MG63 (cell line): ENCODE results near the gene GABRB1. TPM values are rescaled to one million over a fixed set of nuclear protein-coding genes. Genes with fewer than 3 reads are reported as not detected.

ENCODE experiments used
- DNase-seq: peaks from one replicate; pipeline ENCODE4 v3.0.0-alpha.2; 2020
- H3K27me3 ChIP-seq: fragments of 250-450 bp; sonication (Bioruptor Pico); 2 replicates; pipeline ENCODE4 v1.5.1; 2020; ENCODE audit warnings: mild to moderate bottlenecking, moderate library complexity
- H3K36me3 ChIP-seq: fragments of 250-450 bp; sonication (Bioruptor Pico); 2 replicates; pipeline ENCODE4 v1.5.1; 2020; ENCODE audit warnings: mild to moderate bottlenecking, moderate library complexity
- H3K4me3 ChIP-seq: fragments of 250-450 bp; sonication (Bioruptor Pico); 2 replicates; pipeline ENCODE4 v1.5.1; 2020; ENCODE audit warnings: mild to moderate bottlenecking, moderate library complexity
- H3K9me3 ChIP-seq: fragments of 250-450 bp; sonication (Bioruptor Pico); 2 replicates; pipeline ENCODE4 v1.5.1; 2020; ENCODE audit warnings: mild to moderate bottlenecking, moderate library complexity
- total RNA-seq: library from RNA; depleted of rRNA; stranded (reverse); fragments of >200 nt; shearing (Covaris generic); gene quantifications from 2 replicates; pipeline ENCODE4 v1.2.3, GENCODE V29; 2014; ENCODE audit warnings: low replicate concordance

The GABRB1 gene
- total RNA-seq, 1 experiment from 2014 or later: 0.59 TPM

DNA sequence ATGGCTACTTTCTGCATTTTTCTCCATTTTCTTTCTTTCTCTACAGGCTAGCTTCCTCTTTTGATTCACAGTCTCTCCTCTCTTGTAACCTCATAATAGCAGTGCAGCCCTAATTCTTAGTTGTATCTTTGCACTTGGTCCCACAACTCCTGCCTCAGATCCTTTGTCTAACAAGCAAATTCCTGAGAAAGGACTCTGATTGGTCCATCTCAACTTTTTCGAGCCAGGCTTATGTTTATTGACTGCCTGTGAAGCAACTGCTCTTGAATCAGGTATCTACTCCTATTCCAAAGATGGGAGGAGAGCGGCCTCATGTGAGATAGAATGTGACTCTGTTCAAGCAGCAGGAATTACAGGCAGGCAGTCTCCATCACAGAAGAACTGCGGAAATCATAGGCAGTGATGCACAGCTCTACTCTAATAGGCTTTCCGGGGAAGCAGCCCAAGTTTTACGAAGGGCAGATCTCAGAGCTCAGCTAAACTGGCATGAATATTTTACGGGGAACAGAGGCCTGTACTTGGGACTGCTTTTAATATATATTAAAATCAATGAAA is 123.5 kb downstream of the GABRB1 start:
- no peak overlapping the region for H3K4me3 ChIP-seq
- H3K9me3 ChIP-seq: no peaks in the 10 kb centered on the region
- no peak for DNase-seq
- no peaks in the 10 kb centered on the region for H3K36me3 ChIP-seq
- H3K27me3 ChIP-seq: no peaks in the 10 kb centered on the region

DNA sequence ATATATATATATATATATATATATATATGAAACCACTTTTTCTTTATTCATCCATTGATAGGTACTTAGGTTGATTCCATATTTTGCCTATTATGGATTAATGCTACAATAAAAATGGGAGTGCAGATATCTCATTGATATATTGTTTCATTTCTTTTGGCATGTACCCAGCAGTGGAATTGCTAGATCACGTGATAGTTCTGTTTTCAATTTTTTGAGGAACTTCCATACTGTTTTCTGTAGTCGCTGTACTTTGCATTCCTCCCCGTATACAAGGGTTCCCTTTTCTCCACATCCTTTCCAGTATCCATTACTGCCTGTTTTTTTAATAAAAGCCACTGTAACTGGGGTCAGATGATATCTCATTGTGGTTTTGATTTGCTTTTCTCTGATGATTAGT is 124.6 kb downstream of the GABRB1 start:
- no peaks in the 10 kb centered on the region for H3K36me3 ChIP-seq
- no peaks in the 10 kb centered on the region for H3K9me3 ChIP-seq
- no peaks in the 10 kb centered on the region for H3K27me3 ChIP-seq
- no peak for DNase-seq
- no peak overlapping the region for H3K4me3 ChIP-seq

DNA sequence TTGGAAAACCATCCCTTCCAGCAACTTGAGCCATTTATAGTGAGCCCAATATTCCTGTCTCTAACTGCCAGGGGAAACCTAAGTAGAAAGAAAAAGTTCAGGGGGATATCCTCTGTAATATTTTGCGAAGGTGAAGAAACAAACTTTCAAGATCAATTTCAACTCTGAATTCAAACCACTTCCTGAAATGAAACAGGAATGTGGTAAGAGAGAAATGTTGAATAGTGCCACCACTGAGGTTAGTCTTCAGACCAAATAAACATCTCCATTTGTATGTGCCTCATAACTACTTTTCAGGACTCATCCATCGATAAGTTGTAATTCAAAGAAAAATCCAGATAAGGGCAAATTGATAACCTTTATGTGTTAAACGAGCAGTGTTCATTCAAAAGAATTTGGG is 128.7 kb downstream of the GABRB1 start:
- Histone ChIP-seq H3K27me3 (no peaks in the 10 kb centered on the region), H3K4me3 (no peak overlapping the region), H3K9me3 (no peaks in the 10 kb centered on the region), H3K36me3 (no peaks in the 10 kb centered on the region)
- no peak for DNase-seq

DNA sequence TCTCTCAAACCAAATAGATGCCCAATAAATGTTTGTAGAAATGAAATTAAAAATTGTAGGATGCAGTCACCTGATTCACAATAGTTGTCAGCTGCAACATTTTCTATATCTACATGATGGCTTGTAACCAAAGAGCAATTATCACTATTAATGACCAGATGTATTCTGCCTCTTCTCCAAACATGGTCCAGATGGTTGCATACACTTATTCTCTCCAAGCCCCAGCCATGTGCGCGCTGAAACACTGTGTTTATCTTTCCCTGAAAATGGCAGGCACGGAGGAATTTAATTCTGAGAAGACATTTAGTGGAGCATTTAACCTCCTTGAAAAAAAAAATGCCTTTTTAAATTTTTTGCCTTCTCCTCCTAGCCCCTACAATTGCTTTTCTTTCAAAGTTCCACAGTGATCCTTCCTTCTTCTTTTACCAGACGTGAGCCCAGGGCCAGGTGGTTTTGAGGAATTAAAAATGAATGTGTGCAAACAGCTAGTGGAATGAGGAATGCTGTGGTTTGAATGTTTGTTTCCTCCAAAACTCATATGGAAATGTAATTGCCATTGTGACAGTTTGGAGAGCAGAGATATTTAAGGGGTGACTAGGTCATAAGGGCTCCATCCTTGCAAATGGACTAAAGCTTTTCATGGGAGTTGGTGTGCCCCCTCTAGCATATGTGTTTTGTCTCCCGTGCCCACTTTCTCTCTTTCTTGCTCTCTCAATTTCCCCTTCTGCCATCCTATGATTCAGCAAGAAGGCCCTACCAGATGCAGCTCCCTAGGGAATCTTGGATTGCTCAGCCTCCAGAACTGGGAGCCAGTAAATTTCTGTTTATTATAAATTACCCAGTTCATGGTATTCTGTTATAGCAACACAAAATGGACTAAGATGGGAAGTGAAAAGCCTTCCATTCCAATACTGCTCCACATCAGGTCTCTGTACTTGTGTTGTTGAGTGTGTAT is 136.0 kb downstream of the GABRB1 start:
- Histone ChIP-seq H3K9me3 (no peaks in the 10 kb centered on the region), H3K4me3 (no peak overlapping the region), H3K36me3 (no peaks in the 10 kb centered on the region), H3K27me3 (no peaks in the 10 kb centered on the region)
- no peak for DNase-seq

DNA sequence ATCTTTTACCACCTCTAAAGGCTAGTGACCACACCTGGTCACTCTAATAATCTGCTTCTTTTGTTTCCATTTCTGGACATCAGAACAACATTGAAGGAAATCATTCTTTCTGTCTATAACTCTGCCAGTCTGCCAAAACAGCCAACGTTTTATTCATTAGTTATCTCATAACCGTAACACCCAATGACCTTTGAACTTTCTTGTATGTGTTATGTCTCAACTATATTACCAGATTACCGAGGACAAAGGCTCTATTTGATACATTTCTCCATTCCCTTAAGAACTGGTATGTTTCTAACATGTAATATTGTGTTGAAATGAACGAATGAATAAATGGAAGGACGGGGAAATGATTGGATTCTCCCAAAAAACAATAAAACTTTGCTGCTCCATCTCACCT is 152.7 kb downstream of the GABRB1 start:
- no peak overlapping the region for H3K4me3 ChIP-seq
- no peak for DNase-seq
- no peaks in the 10 kb centered on the region for H3K27me3 ChIP-seq
- no peaks in the 10 kb centered on the region for H3K36me3 ChIP-seq
- no peaks in the 10 kb centered on the region for H3K9me3 ChIP-seq

DNA sequence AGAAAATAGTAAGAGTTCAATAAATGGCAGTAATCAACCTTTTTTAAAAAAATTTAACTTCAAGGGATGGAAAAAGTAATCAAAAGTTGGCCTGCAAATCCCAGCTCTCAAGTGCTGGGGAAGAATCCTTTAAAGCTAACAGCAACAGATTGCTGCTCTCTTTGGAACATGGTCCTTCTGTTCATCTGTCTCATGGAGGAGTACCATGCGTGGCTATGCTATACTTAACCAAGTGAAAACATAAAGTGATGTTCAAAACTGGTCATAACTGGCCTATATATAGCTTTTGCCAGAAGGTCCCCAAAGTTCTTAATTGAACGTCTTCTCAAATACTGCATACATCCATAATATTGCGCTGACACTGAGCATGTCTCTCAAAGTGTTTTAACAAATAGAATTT is 154.4 kb downstream of the GABRB1 start:
- Histone ChIP-seq H3K36me3 (no peaks in the 10 kb centered on the region), H3K27me3 (no peaks in the 10 kb centered on the region), H3K4me3 (no peak overlapping the region), H3K9me3 (no peaks in the 10 kb centered on the region)
- DNase-seq: no peak

DNA sequence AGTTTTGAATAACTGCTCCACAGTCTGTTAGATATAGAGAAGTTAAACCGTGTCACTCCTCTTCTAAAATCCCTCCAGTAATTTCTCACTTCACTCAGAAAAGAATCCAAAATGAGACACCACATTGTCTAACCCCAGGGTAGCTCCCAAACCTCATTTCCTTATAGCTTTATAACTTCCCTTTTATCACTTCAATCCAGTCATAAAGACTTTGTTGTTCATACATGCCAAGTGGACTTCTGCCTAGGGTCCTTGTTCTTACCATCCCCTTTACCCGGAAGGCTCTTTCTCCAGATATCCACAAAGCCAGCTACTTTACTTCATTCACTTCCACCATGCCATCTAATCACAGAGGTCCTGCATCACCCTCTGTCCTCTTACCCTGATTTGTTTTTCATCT is 156.2 kb downstream of the GABRB1 start:
- no peaks in the 10 kb centered on the region for H3K27me3 ChIP-seq
- DNase-seq: no peak
- no peak overlapping the region for H3K4me3 ChIP-seq
- H3K9me3 ChIP-seq: no peaks in the 10 kb centered on the region
- no peaks in the 10 kb centered on the region for H3K36me3 ChIP-seq

DNA sequence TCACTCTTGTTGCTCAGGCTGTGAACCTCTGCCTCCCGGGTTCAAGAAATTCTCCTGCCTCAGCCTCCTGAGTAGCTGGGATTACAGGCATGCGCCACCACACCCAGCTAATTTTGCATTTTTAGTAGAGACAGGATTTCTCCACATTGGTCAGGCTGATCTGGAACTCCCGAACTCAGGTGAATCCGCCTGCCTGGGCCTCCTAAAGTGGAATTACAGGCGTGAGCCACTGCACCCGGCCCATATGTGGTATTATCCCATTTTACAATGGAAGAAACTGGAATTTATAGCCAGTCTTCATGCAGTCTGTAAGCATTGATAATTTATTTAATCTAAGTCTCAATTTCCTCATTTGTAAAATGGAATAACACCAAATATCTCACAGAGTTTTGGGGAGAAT is 161.8 kb downstream of the GABRB1 start:
- no peaks in the 10 kb centered on the region for H3K36me3 ChIP-seq
- DNase-seq: no peak

DNA sequence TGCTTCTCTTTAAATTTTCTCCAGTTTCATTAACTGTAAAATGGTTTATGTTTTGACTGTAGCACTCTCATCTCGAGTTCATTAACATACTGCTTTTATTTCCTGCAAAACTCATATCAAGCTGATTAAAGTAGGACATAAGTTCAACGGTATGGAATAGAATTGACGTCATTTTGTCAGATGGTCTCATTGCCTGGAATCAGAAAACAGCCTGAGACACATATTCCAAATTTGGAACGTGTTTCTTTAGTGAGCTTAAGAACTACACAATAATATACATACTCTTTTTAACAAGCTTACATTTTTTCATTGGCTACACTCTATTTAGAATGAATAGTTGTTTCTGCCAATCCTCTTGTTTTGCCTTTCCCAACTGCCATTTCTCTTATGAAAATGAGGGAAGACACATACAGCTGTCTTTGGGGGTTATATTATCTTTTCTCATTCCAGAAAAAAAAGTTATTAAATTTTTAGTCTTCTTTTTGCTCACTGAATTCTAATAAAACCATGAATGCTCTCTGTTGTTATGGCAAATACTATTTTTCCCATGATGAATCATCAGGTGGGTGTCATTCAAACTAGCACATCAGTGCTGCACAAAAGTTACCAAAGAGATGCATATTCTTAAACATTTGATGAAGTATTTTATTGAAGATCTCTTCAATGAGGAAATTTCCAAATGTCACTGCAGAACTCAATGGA is 162.8 kb downstream of the GABRB1 start:
- DNase-seq: no peak
- Histone ChIP-seq H3K4me3 (no peak overlapping the region), H3K9me3 (no peaks in the 10 kb centered on the region), H3K27me3 (no peaks in the 10 kb centered on the region), H3K36me3 (no peaks in the 10 kb centered on the region)

More for the DNA sequence above, 161.8 kb downstream of the GABRB1 start:
- H3K9me3 ChIP-seq: no peaks in the 10 kb centered on the region
- H3K4me3 ChIP-seq: no peak overlapping the region
- H3K27me3 ChIP-seq: no peaks in the 10 kb centered on the region

DNA sequence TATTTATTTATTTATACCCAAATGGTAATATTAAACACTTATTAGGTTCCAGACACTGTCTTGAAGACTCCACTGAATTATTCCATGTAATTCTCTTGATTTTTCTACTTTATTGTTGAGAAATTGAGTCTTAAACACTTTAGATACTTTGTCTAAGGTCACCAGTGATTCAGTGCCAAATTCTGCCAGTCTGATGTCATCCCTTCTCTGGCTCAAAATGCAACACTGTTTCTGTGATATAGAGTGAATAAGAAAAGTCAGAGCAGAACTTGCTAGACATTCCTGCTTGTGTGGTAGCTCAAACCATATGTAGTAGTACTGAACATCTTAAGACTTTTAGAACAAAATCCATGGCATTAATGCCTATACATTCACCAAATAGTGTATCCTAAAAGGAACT is 164.3 kb downstream of the GABRB1 start:
- H3K36me3 ChIP-seq: no peaks in the 10 kb centered on the region
- no peaks in the 10 kb centered on the region for H3K9me3 ChIP-seq
- H3K4me3 ChIP-seq: no peak overlapping the region
- DNase-seq: no peak
- no peaks in the 10 kb centered on the region for H3K27me3 ChIP-seq

DNA sequence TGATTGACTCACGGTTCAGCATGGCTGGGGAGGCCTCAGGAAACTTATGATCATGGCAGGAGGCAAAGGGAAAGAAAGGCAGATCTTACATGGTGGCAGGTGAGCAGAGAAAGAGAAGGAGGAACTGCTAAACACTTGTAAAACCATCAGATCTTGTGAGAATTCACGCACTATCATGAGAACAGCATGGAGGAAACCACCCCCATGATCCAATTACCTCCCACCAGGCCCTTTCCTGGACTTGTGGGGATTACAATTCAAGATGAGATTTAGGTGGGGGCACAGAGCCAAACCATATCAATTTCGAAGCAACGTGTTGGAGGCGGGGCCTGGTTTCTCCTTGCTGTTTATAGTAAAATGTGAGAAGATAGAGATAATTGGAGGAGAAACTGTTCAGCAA is 167.4 kb downstream of the GABRB1 start:
- DNase-seq: no peak
- no peak overlapping the region for H3K4me3 ChIP-seq
- no peaks in the 10 kb centered on the region for H3K36me3 ChIP-seq
- H3K27me3 ChIP-seq: no peaks in the 10 kb centered on the region
- no peaks in the 10 kb centered on the region for H3K9me3 ChIP-seq

DNA sequence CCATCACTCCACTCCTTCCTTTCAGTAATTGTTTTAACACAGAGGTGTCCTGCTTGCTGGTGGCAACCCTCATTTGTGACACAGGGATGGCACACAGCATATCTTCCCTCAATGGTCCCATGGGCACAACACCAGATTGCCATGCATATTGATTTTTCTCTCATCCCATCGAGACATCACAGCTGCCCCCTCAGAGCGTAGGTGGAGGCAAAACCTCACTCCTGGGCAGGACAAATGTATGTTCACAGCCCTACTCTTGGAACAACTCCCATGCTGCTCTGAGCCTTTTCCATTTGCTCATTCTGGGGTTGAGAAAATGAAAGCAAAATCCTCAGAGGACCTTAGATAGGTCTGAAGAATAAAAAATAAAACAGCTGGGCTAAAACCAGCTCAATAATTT is 172.2 kb downstream of the GABRB1 start:
- H3K9me3 ChIP-seq: no peaks in the 10 kb centered on the region
- no peak for DNase-seq
- H3K27me3 ChIP-seq: no peaks in the 10 kb centered on the region
- no peaks in the 10 kb centered on the region for H3K36me3 ChIP-seq
- no peak overlapping the region for H3K4me3 ChIP-seq

DNA sequence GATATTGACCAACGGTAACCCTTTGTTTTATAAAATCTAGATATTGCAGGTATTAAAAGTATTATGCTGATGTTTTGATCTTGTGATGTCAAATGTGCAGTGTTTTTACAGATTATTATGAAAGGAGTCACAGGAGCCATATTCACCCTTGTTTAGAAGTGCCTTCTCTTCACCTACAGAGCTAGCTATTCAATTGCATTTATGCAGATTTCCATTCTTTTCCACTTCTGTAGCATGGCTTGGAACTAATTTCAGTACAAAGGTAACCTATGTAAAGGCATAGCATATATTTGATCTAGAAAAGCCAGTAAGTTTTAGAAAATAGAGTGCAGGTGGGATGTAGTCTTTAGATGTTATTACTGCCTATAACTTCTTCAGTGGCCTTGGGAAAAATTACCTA is 176.2 kb downstream of the GABRB1 start:
- no peaks in the 10 kb centered on the region for H3K36me3 ChIP-seq
- no peaks in the 10 kb centered on the region for H3K9me3 ChIP-seq
- no peaks in the 10 kb centered on the region for H3K27me3 ChIP-seq
- no peak overlapping the region for H3K4me3 ChIP-seq
- no peak for DNase-seq

DNA sequence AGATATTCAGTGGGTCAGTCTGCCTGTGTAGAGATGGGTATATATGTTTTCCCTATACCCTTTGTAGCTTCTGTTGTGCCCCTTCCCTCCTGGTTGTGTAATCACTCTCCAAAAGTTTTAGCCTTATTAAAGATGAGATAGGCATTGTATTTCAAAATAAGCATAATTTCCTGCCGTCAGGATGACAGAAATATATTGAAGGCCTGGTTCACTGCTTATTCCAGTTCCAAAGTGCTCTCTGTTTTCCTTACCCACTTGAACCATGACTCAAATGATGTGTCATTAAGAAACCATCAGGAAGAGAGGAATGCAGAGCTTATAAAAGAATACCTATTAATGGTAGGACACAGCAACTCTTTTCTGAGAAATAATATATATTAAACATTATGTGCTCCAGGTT is 178.5 kb downstream of the GABRB1 start:
- Histone ChIP-seq H3K36me3 (no peaks in the 10 kb centered on the region), H3K27me3 (no peaks in the 10 kb centered on the region), H3K9me3 (no peaks in the 10 kb centered on the region), H3K4me3 (no peak overlapping the region)
- no peak for DNase-seq

DNA sequence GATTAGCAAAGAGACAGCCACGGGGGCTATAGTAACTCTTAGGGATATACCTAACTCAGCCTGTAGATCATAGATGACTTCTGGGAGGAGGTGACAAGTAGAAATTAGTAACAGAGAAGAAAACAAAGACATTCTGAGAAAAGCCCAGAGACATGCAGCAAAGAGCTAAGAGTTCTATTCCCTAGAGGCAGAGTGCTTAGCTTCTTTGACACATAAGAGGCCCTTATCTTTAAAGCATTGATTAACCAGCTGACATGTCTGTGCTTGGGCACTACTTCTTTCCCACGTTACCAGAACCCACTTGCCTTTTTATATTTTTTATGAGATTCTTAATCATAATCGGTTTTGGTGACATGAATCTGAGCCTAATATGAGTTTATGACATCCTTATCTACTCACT is 179.5 kb downstream of the GABRB1 start:
- H3K27me3 ChIP-seq: no peaks in the 10 kb centered on the region
- no peaks in the 10 kb centered on the region for H3K36me3 ChIP-seq
- no peaks in the 10 kb centered on the region for H3K9me3 ChIP-seq
- DNase-seq: no peak
- no peak overlapping the region for H3K4me3 ChIP-seq

DNA sequence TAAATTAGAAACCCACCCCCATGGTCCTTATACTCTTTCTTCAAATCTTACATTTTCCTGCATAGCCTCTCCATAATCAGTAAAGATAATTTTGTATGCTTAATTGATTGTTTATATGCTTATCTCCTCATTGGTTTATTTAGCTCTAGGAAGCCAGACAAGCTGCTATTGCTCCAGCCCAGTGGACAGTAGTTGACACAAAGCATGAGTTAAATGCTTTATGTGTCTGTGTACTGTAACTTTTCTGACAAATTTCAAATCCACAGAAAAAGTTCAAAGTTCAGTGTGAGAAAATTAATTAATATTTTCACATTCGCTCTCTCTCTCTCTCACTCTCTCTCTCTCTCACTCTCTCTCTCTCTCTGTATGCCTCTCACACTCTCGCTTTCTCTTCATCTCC is 181.7 kb downstream of the GABRB1 start:
- DNase-seq: no peak
- Histone ChIP-seq H3K9me3 (no peaks in the 10 kb centered on the region), H3K4me3 (no peak overlapping the region), H3K27me3 (no peaks in the 10 kb centered on the region), H3K36me3 (no peaks in the 10 kb centered on the region)

DNA sequence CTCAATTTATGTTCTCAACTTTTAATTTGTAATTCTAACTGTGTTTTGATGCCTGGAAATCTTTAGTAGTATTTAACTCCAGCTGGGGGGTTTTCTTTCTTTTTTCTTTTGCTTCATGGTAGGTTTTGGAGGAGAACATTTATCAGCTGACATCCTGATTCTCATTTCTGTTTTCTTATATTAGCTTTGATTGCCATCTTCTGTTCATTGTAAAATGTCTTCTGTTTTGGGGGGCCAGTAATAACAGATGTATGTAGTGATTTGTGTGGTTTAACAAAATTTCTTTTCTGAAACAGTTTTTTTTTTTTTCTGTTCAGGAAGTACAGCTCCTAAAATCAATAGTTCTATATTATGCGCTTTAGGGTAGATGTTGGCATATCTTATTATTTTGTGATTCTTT is 182.2 kb downstream of the GABRB1 start:
- Histone ChIP-seq H3K9me3 (no peaks in the 10 kb centered on the region), H3K27me3 (no peaks in the 10 kb centered on the region), H3K4me3 (no peak overlapping the region), H3K36me3 (no peaks in the 10 kb centered on the region)
- no peak for DNase-seq

DNA sequence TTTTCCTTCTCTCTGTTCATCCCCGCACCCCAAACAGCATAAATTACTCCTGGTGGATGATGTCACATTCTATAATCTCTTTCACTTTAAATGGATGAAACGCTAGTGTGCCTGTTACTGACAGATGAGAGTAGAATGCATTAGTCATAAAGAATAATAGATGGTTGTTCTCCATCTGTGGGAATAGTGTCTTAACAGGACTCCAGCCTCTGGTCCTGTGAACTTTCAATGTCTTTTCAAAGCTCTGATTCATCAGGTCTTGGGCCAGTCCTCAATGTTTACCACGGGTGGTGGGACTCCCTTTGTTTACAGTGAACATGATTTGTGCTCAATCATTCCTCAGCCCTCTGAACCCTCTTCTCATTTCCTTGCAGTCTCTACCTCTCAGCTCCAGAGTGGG is 182.6 kb downstream of the GABRB1 start:
- Histone ChIP-seq H3K36me3 (no peaks in the 10 kb centered on the region), H3K4me3 (no peak overlapping the region), H3K27me3 (no peaks in the 10 kb centered on the region), H3K9me3 (no peaks in the 10 kb centered on the region)
- peak; percentile 65 for DNase-seq
